H1 (cell line): ENCODE measurements around the gene AGAP1. TPM values are rescaled to one million over a fixed set of nuclear protein-coding genes. Genes with fewer than 3 reads are reported as not detected.

ENCODE experiments used
- CTBP2 ChIP-seq: IDR thresholded peaks from 2 replicates; pipeline ENCODE4 v1.7.0; 2011; ENCODE audit warnings: borderline replicate concordance, mild to moderate bottlenecking, moderate library complexity, mixed read lengths, low read length; ENCODE audit not compliant: insufficient read depth, insufficient read length
- TAF7 ChIP-seq: optimal IDR thresholded peaks from 2 replicates; pipeline ENCODE3; 2011; ENCODE audit warnings: low read depth, mild to moderate bottlenecking, inconsistent platforms, low read length, moderate library complexity, borderline replicate concordance
- polyA plus RNA-seq, 7 experiments: library from polyadenylated mRNA; depleted of rRNA in 3 of 7; stranded (reverse) in 5 of 7; unstranded in 2 of 7; fragments of >200 nt in 5 of 7; fragments of 200-250 nt in 2 of 7; gene quantifications; 1 replicate in 5 of 7; 2 replicates in 1 of 7; 4 replicates in 1 of 7; pipeline versions ENCODE4 v1.2.1 to v1.2.3, GENCODE V29; 2011 to 2013; ENCODE audit warnings: missing spikeins in 2 of 7, mixed read lengths in 2 of 7
- total RNA-seq: library from RNA; stranded (reverse); fragmentation: NEBNext Ultra II Directional; extraction: Animal tissue kit (Norgen Biotek cat#: 25700); gene quantifications from 2 replicates; pipeline ENCODE4 v1.2.1, GENCODE V29; 2021

AGAP1 gene
- total and polyA plus RNA-seq, 2 of the 8 experiments (the other 6 are each of a cell fraction or from before 2014, with no cell fraction given): 18.1 to 39.4 TPM

GRCh38 chr2:235926229-235926628 is 432.4 kb downstream of the AGAP1 start (continued):
- no peak for TF ChIP-seq CTBP2
- no peak for TF ChIP-seq TAF7
- TF ChIP-seq, all 59 proteins: peak for 0
